Prostate gland (tissue), 2 donors: Measurements from ENCODE around the gene MOBP.

Source experiments
- CTCF ChIP-seq, 4 experiments: fragments of 200-600 bp in 2 of 4; fragments of 450-650 bp in 2 of 4; sonication (generic) in 2 of 4; IDR thresholded peaks; 1 replicate in 3 of 4; 2 replicates in 1 of 4; pipeline ENCODE4 v1.5.1; 2016 to 2019; ENCODE audit warnings: antibody characterized with exemption in 4 of 4, mild to moderate bottlenecking in 2 of 4, moderate library complexity in 2 of 4
- POLR2A ChIP-seq: fragments of 450-650 bp; IDR thresholded peaks from one replicate; pipeline ENCODE4 v1.6.1; 2016; ENCODE audit warnings: antibody characterized with exemption, mild to moderate bottlenecking
- POLR2AphosphoS5 ChIP-seq: sonication (generic); formaldehyde crosslinking; IDR thresholded peaks from one replicate; pipeline ENCODE4 v1.6.1; 2017; ENCODE audit warnings: antibody characterized with exemption

- TF ChIP-seq CTCF (IDR thresholded peaks at IDR 0.05) (no peak), POLR2AphosphoS5 (no peak), POLR2A (no peak)
Measured at GRCh38 chr3:39467394-39468107, at the start of gene MOBP.
